CD4-positive, alpha-beta memory T cell (primary cell): ENCODE measurements around the gene FAM120C. TPM values are rescaled to one million over a fixed set of nuclear protein-coding genes. Genes with fewer than 3 reads are reported as not detected.

Source experiments
- CTCF ChIA-PET: fragments of 350-600 bp; sonication (Branson Sonifier 250); formaldehyde crosslinking; loops from one replicate; lab custom pipeline; 2021; ENCODE audit warnings: inconsistent platforms; ENCODE audit not compliant: partially characterized antibody; lab: Charles Lee
- POLR2A ChIA-PET: fragments of 350-600 bp; sonication (Branson Sonifier 250); formaldehyde crosslinking; loops from one replicate; lab custom pipeline; 2021; ENCODE audit not compliant: partially characterized antibody; lab: Charles Lee
- DNase-seq, 5 donors: peaks; one replicate each; pipeline versions ENCODE4 v3.0.0 to v3.0.0-alpha.2; 2020 to 2022; ENCODE audit warnings: mixed read lengths in 1 of 5
- H3K27ac ChIP-seq: one replicate; pipeline ENCODE4 v1.7.0; 2013; ENCODE audit warnings: low read depth, low read length
- H3K27me3 ChIP-seq: 2 replicates; pipeline ENCODE4 v1.7.0; 2013; ENCODE audit warnings: mild to moderate bottlenecking, low read length, moderate library complexity; ENCODE audit not compliant: insufficient read depth
- H3K36me3 ChIP-seq: 2 replicates; pipeline ENCODE4 v1.7.0; 2013; ENCODE audit warnings: mild to moderate bottlenecking, low read length, moderate library complexity; ENCODE audit not compliant: insufficient read depth
- H3K4me1 ChIP-seq: 2 replicates; pipeline ENCODE4 v1.7.0; 2013; ENCODE audit warnings: mild to moderate bottlenecking, low read length, moderate library complexity; ENCODE audit not compliant: insufficient read depth
- H3K4me3 ChIP-seq, 2 donors: one replicate each; pipeline ENCODE4 v1.7.0; 2013; ENCODE audit warnings: low read length in 2 of 2, mild to moderate bottlenecking in 1 of 2
- H3K9me3 ChIP-seq, 2 donors: one replicate each; pipeline ENCODE4 v1.7.0; 2013; ENCODE audit warnings: low read length in 2 of 2, control low read depth in 1 of 2; ENCODE audit not compliant: control insufficient read depth in 1 of 2
- H3K27ac Mint-ChIP-seq, 7 donors: one replicate each; pipeline ENCODE4 v1.8.0; 2020 to 2021; ENCODE audit warnings: mixed read lengths in 7 of 7, mild to moderate bottlenecking in 6 of 7, inconsistent platforms in 3 of 7, moderate library complexity in 3 of 7
- H3K27me3 Mint-ChIP-seq, 2 donors: one replicate each; pipeline ENCODE4 v1.8.0; 2020 to 2021; ENCODE audit warnings: mixed read lengths in 2 of 2
- H3K36me3 Mint-ChIP-seq, 2 donors: one replicate each; pipeline ENCODE4 v1.8.0; 2020 to 2021; ENCODE audit warnings: mixed read lengths in 2 of 2, inconsistent platforms in 1 of 2, mild to moderate bottlenecking in 1 of 2
- H3K4me1 Mint-ChIP-seq, 4 donors: one replicate each; pipeline ENCODE4 v1.8.0; 2020 to 2021; ENCODE audit warnings: mixed read lengths in 4 of 4, mild to moderate bottlenecking in 1 of 4
- H3K4me3 Mint-ChIP-seq, 8 donors: one replicate each; pipeline ENCODE4 v1.8.0; 2020 to 2021; ENCODE audit warnings: mixed read lengths in 8 of 8, mild to moderate bottlenecking in 7 of 8, moderate library complexity in 6 of 8, inconsistent platforms in 3 of 8
- H3K9me3 Mint-ChIP-seq, 8 donors: one replicate each; pipeline ENCODE4 v1.8.0; 2020 to 2021; ENCODE audit warnings: mixed read lengths in 8 of 8, mild to moderate bottlenecking in 5 of 8, inconsistent platforms in 3 of 8, moderate library complexity in 1 of 8
- intact Hi-C: fragments of 100-400 bp; cut with micrococcal nuclease; formaldehyde crosslinking; loops from one replicate; pipeline ENCODE4 v1.15.1; 2023
- polyA plus RNA-seq, 2 donors: library from polyadenylated mRNA; unstranded; fragments of 300-500 nt; fragmentation: Illumina TruSeq; gene quantifications; one replicate each; pipeline ENCODE4 v1.2.3, GENCODE V29; 2021
- total RNA-seq, 2 experiments: library from RNA; stranded (reverse); gene quantifications; one replicate each; pipeline ENCODE4 v1.2.3, GENCODE V29; 2021

Gene FAM120C
- total and polyA plus RNA-seq, 4 experiments from 2014 or later = 4.0 to 21.1 (median 11.4) TPM

DNA sequence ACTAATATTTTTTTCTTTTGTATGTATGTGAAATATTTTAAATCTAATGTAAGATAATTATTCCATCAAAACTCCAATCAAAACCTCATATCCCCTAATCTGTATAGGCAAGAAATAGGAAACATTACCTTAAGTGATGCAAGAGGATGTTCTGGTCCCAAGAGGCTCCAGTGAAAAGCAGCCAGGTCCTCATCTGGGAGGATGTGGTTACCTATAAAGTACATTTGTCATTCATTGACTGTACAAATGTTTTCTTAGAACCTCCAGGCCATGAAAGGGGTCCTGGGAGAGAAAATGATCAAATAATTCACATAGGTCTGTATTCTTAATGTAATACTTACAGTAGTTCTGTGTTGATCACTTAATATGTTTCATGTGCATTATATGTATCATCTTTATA, 25.5 kb downstream of the FAM120C start:
- peaks cover 0 to 2% (median 0%) of the 10 kb centered on the region in 8 donors for H3K9me3 Mint-ChIP-seq
- POLR2A ChIA-PET = no interaction called here
- H3K27ac ChIP-seq = no peak overlapping the region
- H3K36me3 Mint-ChIP-seq = peaks cover 20 to 22% of the 10 kb centered on the region in 2 donors
- no peak overlapping the region for H3K4me3 Mint-ChIP-seq
- H3K27ac Mint-ChIP-seq = no peak overlapping the region
- CTCF ChIA-PET = no interaction called here
- no peaks in the 10 kb centered on the region for H3K36me3 ChIP-seq
- intact Hi-C loops = no loop called here
- no peak for DNase-seq
- no peaks in the 10 kb centered on the region for H3K4me1 ChIP-seq
- H3K4me3 ChIP-seq = no peak overlapping the region
- H3K27me3 Mint-ChIP-seq = no peaks in the 10 kb centered on the region
- no peaks in the 10 kb centered on the region for H3K27me3 ChIP-seq
- H3K9me3 ChIP-seq = no peaks in the 10 kb centered on the region
- no peaks in the 10 kb centered on the region for H3K4me1 Mint-ChIP-seq

DNA sequence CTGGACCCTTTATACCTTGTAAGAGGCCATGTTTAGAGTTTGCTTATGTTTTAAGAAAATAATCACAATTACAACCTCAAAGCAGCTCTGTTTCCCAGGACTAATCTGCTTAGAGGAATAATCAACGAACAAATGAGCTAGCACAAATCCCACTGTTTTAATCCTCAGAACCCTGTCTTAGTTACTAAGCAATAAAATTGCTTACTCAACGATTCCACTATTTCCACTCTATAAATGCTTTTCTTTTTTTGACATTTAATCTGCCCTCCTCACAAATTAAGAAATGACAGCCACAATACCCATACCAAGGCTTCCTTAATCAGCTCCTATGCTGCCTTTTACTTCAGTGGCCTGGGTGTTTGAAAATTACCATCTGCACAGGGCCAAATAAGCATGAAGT, 48.8 kb downstream of the FAM120C start:
- no peak overlapping the region for H3K27ac Mint-ChIP-seq
- no peak for DNase-seq
- Histone ChIP-seq H3K36me3 (peaks cover 4% of the 10 kb centered on the region), H3K27me3 (no peaks in the 10 kb centered on the region), H3K27ac (no peak overlapping the region), H3K4me1 (no peaks in the 10 kb centered on the region), H3K4me3 (no peak overlapping the region), H3K9me3 (no peaks in the 10 kb centered on the region)
- intact Hi-C loops = no loop called here
- no peaks in the 10 kb centered on the region for H3K4me1 Mint-ChIP-seq
- no peak overlapping the region for H3K4me3 Mint-ChIP-seq
- H3K36me3 Mint-ChIP-seq = peaks cover 30% of the 10 kb centered on the region in 2 donors
- H3K27me3 Mint-ChIP-seq = no peaks in the 10 kb centered on the region
- H3K9me3 Mint-ChIP-seq = no peaks in the 10 kb centered on the region
- ChIA-PET CTCF (no interaction called here), POLR2A (no interaction called here)

DNA sequence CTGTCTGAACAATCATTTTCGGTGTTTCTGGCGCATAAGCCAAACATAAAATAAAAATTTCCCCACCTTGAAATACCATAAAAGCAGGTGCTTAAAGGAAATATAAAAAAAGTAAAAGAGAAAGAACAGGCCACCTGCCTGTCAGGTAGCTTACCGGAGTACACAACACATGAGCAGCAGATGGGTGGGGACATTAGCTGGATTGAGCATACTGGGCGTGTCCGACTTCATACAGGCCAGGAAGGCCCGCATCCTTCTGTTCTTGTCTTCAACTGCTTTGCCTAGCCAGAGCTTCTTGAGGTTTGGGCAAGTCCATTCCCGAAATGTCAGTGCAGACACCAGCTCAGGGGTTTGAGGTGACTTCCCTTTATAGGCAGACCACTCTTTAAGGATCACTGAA, 66.7 kb downstream of the FAM120C start:
- Mint-ChIP-seq H3K27ac (no peak overlapping the region), H3K27me3 (no peaks in the 10 kb centered on the region), H3K4me1 (no peaks in the 10 kb centered on the region), H3K4me3 (no peak overlapping the region), H3K36me3 (peaks cover 0 to 1% of the 10 kb centered on the region in 2 donors), H3K9me3 (peaks cover 0 to 2% (median 0%) of the 10 kb centered on the region in 8 donors)
- H3K4me3 ChIP-seq = no peak overlapping the region
- no peak for DNase-seq
- ChIA-PET POLR2A (no interaction called here), CTCF (no interaction called here)
- intact Hi-C loops = no loop called here
- H3K9me3 ChIP-seq = no peaks in the 10 kb centered on the region
- H3K4me1 ChIP-seq = no peaks in the 10 kb centered on the region
- H3K27me3 ChIP-seq = no peaks in the 10 kb centered on the region
- no peak overlapping the region for H3K27ac ChIP-seq
- no peaks in the 10 kb centered on the region for H3K36me3 ChIP-seq

DNA sequence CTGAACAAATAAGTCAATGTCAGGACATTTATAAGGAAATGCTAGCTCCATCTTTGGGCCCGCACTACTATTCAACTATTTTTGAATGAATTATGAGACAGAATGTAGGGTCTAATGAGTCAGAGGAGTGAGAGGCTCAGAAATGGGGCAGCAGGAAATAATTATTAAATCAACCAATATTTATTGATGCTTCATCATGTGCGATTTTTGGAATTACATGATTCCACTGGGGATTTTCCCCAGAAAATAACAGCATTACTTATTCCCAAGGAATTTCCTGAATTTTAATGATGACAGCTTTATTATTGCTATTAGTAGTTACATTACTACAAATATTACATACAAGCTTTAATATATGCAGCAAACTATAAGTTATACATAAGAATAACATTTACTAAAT, 89.5 kb downstream of the FAM120C start:
- ChIA-PET POLR2A (no interaction called here), CTCF (no interaction called here)
- no peaks in the 10 kb centered on the region for H3K4me1 Mint-ChIP-seq
- peaks cover 0 to 7% of the 10 kb centered on the region in 2 donors for H3K36me3 Mint-ChIP-seq
- no peaks in the 10 kb centered on the region for H3K27me3 Mint-ChIP-seq
- no peaks in the 10 kb centered on the region for H3K9me3 ChIP-seq
- H3K36me3 ChIP-seq = no peaks in the 10 kb centered on the region
- H3K27ac Mint-ChIP-seq = peak overlapping the region in 1 of 7 donors; percentile 10
- no peak overlapping the region for H3K27ac ChIP-seq
- DNase-seq = no peak
- peaks cover 0 to 2% (median 0%) of the 10 kb centered on the region in 8 donors for H3K9me3 Mint-ChIP-seq
- H3K4me3 ChIP-seq = no peak overlapping the region
- no peaks in the 10 kb centered on the region for H3K27me3 ChIP-seq
- H3K4me1 ChIP-seq = no peaks in the 10 kb centered on the region
- H3K4me3 Mint-ChIP-seq = no peak overlapping the region
- intact Hi-C loops = no loop called here

DNA sequence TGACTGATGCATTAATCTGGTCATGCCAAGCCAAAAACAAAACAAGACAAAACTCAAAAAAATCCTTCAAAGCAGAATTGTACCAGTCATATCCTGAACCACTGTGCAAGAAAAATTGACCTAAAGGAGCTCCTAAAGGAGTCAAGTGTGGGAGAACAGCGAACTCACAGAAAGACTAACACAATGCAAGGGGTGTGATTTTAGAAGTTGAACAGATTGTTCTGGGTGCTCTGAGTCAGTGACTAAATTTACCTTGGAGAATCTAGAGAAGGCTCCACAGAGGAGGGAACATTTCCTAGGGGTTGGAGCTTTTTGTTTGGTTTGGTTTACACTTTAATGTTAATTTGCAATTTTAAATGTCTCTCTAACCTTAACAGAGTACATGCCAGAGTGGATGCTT, 89.9 kb downstream of the FAM120C start:
- Mint-ChIP-seq H3K4me3 (no peak overlapping the region), H3K9me3 (peaks cover 0 to 2% (median 0%) of the 10 kb centered on the region in 8 donors), H3K36me3 (peaks cover 0 to 7% of the 10 kb centered on the region in 2 donors), H3K4me1 (no peaks in the 10 kb centered on the region), H3K27ac (peak overlapping the region in 1 of 7 donors; percentile 10), H3K27me3 (no peaks in the 10 kb centered on the region)
- intact Hi-C loops = no loop called here
- ChIA-PET CTCF (no interaction called here), POLR2A (no interaction called here)
- Histone ChIP-seq H3K27me3 (no peaks in the 10 kb centered on the region), H3K9me3 (no peaks in the 10 kb centered on the region), H3K27ac (no peak overlapping the region), H3K4me3 (no peak overlapping the region), H3K4me1 (no peaks in the 10 kb centered on the region), H3K36me3 (no peaks in the 10 kb centered on the region)
- no peak for DNase-seq

DNA sequence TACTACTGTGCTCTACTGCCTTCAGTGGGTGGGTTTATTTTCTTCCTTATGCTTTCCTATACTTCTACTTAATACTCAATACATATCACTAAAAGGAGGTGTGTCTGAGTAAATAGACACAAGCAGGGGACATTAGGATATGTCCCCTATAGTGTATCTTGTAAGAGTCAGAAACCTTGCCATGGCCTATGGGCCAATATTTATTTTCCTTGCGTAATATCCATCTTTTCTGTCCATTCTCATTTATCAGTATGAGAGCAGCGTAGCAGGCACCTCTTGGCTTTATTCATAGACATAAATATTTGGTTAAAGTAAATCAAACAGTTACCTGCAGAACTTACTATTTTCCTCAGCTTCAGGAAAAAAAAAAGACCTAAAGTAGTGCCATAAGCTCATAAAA, 92.2 kb downstream of the FAM120C start:
- Mint-ChIP-seq H3K36me3 (peaks cover 3 to 15% of the 10 kb centered on the region in 2 donors), H3K4me3 (no peak overlapping the region), H3K4me1 (no peaks in the 10 kb centered on the region), H3K9me3 (peaks cover 0 to 2% (median 0%) of the 10 kb centered on the region in 8 donors), H3K27me3 (no peaks in the 10 kb centered on the region), H3K27ac (no peak overlapping the region)
- intact Hi-C loops = no loop called here
- H3K27ac ChIP-seq = no peak overlapping the region
- H3K4me1 ChIP-seq = no peaks in the 10 kb centered on the region
- POLR2A ChIA-PET = no interaction called here
- H3K36me3 ChIP-seq = no peaks in the 10 kb centered on the region
- no peaks in the 10 kb centered on the region for H3K27me3 ChIP-seq
- no peaks in the 10 kb centered on the region for H3K9me3 ChIP-seq
- CTCF ChIA-PET = interaction anchor here (0.6 kb wide), 1 partner anchor 57 kb away, joined by 3 read pairs; no protein-coding TSS in a partner anchor
- no peak overlapping the region for H3K4me3 ChIP-seq
- no peak for DNase-seq

DNA sequence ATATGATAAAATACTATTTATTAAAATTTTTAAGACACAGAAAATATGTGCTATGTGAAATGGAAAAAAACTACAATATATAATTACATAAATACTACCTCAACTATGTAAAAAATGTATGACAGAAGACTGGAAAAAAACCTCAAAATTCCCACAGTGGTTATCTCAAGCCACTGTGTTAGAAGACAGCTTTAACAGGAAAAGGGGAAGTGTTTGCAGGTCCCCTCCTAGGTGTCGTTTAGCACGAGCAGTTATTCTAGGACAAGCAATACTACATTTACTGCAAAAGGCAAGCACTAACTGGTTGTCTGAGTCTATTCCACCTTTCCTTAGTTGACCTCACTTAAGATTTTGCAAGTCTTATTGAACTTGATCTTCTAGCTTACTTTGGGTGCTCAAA, 93.9 kb downstream of the FAM120C start:
- Mint-ChIP-seq H3K4me3 (no peak overlapping the region), H3K27me3 (no peaks in the 10 kb centered on the region), H3K27ac (no peak overlapping the region), H3K36me3 (peaks cover 8 to 23% of the 10 kb centered on the region in 2 donors), H3K9me3 (peaks cover 0 to 2% (median 0%) of the 10 kb centered on the region in 8 donors), H3K4me1 (no peaks in the 10 kb centered on the region)
- Histone ChIP-seq H3K9me3 (no peaks in the 10 kb centered on the region), H3K36me3 (no peaks in the 10 kb centered on the region), H3K4me3 (no peak overlapping the region), H3K27me3 (no peaks in the 10 kb centered on the region), H3K27ac (no peak overlapping the region), H3K4me1 (no peaks in the 10 kb centered on the region)
- intact Hi-C loops = no loop called here
- ChIA-PET CTCF (no interaction called here), POLR2A (no interaction called here)
- no peak for DNase-seq

DNA sequence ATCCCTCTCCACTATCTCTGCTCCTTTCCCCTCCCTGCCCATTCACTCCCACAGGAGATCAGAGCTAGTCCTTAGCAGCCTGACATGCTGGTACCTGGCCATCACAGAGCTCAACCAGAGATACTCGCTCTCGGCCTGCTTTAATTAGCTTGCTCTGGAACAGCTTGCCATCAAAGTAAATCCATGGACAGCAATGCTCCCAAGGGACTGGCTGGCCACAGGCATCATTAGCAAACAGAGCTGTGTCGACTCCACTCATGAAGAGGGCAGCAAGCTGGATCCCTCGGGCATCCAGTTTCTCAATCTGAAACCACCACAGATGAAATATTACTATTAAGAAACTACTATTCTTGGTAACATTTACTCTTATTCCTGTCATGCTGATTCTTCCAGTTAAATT, 95.4 kb downstream of the FAM120C start:
- Histone ChIP-seq H3K4me1 (no peaks in the 10 kb centered on the region), H3K27ac (no peak overlapping the region), H3K36me3 (no peaks in the 10 kb centered on the region), H3K9me3 (no peaks in the 10 kb centered on the region), H3K27me3 (no peaks in the 10 kb centered on the region), H3K4me3 (no peak overlapping the region)
- peak in 1 of 5 donors; percentile 25 for DNase-seq
- Mint-ChIP-seq H3K4me1 (no peaks in the 10 kb centered on the region), H3K27me3 (no peaks in the 10 kb centered on the region), H3K27ac (no peak overlapping the region), H3K9me3 (peaks cover 0 to 2% (median 0%) of the 10 kb centered on the region in 8 donors), H3K4me3 (no peak overlapping the region), H3K36me3 (peaks cover 8 to 23% of the 10 kb centered on the region in 2 donors)
- ChIA-PET POLR2A (no interaction called here), CTCF (no interaction called here)
- intact Hi-C loops = no loop called here
